C4-2B (cell line): ENCODE measurements around the gene TIGIT.
"Not testable (repeated sequence)": the region's sequence is repeated elsewhere in the genome, so short reads cannot be mapped to it uniquely, and the experiment has no call there.

ENCODE experiments used
- ZFX ChIP-seq: fragments of 450-650 bp; IDR thresholded peaks from 2 replicates; pipeline ENCODE4 v1.6.1; 2017
- TF ChIP-seq, protein P1 (sequence below): fragments of 450-650 bp; conservative IDR thresholded peaks from 2 replicates; pipeline ENCODE4 v1.5.1; 2017; ENCODE audit warnings: mild to moderate bottlenecking

DNA sequence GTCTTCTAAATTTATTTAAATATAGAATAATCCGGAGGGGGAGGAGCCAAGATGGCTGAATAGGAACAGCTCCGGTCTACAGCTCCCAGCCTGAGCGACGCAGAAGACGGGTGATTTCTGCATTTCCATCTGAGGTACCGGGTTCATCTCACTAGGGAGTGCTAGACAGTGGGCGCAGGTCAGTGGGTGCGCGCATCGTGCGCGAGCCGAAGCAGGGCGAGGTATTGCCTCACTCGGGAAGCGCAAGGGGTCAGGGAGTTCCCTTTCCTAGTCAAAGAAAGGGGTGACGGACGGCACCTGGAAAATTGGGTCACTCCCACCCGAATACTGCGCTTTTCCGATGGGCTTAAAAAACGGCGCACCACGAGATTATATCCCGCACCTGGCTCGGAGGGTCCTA lies 17.0 kb upstream of the TIGIT start:
- TF ChIP-seq, protein P1, sequence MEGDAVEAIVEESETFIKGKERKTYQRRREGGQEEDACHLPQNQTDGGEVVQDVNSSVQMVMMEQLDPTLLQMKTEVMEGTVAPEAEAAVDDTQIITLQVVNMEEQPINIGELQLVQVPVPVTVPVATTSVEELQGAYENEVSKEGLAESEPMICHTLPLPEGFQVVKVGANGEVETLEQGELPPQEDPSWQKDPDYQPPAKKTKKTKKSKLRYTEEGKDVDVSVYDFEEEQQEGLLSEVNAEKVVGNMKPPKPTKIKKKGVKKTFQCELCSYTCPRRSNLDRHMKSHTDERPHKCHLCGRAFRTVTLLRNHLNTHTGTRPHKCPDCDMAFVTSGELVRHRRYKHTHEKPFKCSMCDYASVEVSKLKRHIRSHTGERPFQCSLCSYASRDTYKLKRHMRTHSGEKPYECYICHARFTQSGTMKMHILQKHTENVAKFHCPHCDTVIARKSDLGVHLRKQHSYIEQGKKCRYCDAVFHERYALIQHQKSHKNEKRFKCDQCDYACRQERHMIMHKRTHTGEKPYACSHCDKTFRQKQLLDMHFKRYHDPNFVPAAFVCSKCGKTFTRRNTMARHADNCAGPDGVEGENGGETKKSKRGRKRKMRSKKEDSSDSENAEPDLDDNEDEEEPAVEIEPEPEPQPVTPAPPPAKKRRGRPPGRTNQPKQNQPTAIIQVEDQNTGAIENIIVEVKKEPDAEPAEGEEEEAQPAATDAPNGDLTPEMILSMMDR: not testable (repeated sequence)
- TF ChIP-seq ZFX: not testable (repeated sequence)
